ENCODE data around the gene TMEM213. TPM values are rescaled to one million over a fixed set of nuclear protein-coding genes. Genes with fewer than 3 reads are reported as not detected.

Gene TMEM213
- total RNA-seq, 2 donors from 2014 or later: not detected

GRCh38 chr7:138798836-138799235 lies 1.0 kb downstream of the TMEM213 start:
- no peaks in the 10 kb centered on the region for H3K9me3 ChIP-seq
- H3K4me3 ChIP-seq: no peak overlapping the region
- H3K27ac ChIP-seq: no peak overlapping the region
- H3K4me1 ChIP-seq (ENCODE audit: control insufficient read depth in 1 of 2, low read depth in 2 of 2): no peaks in the 10 kb centered on the region
- H3K36me3 ChIP-seq: no peaks in the 10 kb centered on the region
- no peak for DNase-seq (ENCODE audit: low spot score)
- H3K27me3 ChIP-seq (replicated peaks; ENCODE audit: insufficient read depth): no peaks in the 10 kb centered on the region
- no peak for TF ChIP-seq CTCF (IDR thresholded peaks at IDR 0.05)
- no peak for ATAC-seq (ENCODE audit: insufficient number of reproducible peaks, low FRiP score, low read depth)

GRCh38 chr7:138799336-138800000 lies 1.7 kb downstream of the TMEM213 start:
- no peak for ATAC-seq (ENCODE audit: insufficient number of reproducible peaks, low FRiP score, low read depth)
- H3K4me3 ChIP-seq: no peak overlapping the region

GRCh38 chr7:138801256-138801655 lies 3.5 kb downstream of the TMEM213 start:
- no peaks in the 10 kb centered on the region for H3K36me3 ChIP-seq
- no peak for TF ChIP-seq CTCF (IDR thresholded peaks at IDR 0.05)
- H3K27ac ChIP-seq: no peak overlapping the region
- no peaks in the 10 kb centered on the region for H3K27me3 ChIP-seq (replicated peaks; ENCODE audit: insufficient read depth)
- DNase-seq (ENCODE audit: low spot score) (no peak), ATAC-seq (ENCODE audit: insufficient number of reproducible peaks, low FRiP score, low read depth) (no peak)
- no peak overlapping the region for H3K4me3 ChIP-seq
- no peaks in the 10 kb centered on the region for H3K9me3 ChIP-seq
- no peaks in the 10 kb centered on the region for H3K4me1 ChIP-seq (ENCODE audit: control insufficient read depth in 1 of 2, low read depth in 2 of 2)

More at GRCh38 chr7:138799336-138800000, 1.7 kb downstream of the TMEM213 start:
- H3K4me1 ChIP-seq (ENCODE audit: control insufficient read depth in 1 of 2, low read depth in 2 of 2): no peaks in the 10 kb centered on the region
- DNase-seq (ENCODE audit: low spot score): no peak
- no peaks in the 10 kb centered on the region for H3K27me3 ChIP-seq (replicated peaks; ENCODE audit: insufficient read depth)
- no peak overlapping the region for H3K27ac ChIP-seq
- no peaks in the 10 kb centered on the region for H3K36me3 ChIP-seq
- TF ChIP-seq CTCF (IDR thresholded peaks at IDR 0.05): no peak
- H3K9me3 ChIP-seq: no peaks in the 10 kb centered on the region

GRCh38 chr7:138802706-138803105 lies 4.9 kb downstream of the TMEM213 start:
- no peaks in the 10 kb centered on the region for H3K9me3 ChIP-seq
- H3K4me1 ChIP-seq (ENCODE audit: control insufficient read depth in 1 of 2, low read depth in 2 of 2): no peaks in the 10 kb centered on the region
- no peak for TF ChIP-seq CTCF (IDR thresholded peaks at IDR 0.05)

GRCh38 chr7:138804618-138805017 lies 6.8 kb downstream of the TMEM213 start:
- DNase-seq (ENCODE audit: low spot score) (no peak), ATAC-seq (ENCODE audit: insufficient number of reproducible peaks, low FRiP score, low read depth) (no peak)
- Histone ChIP-seq H3K9me3 (no peaks in the 10 kb centered on the region), H3K27ac (no peak overlapping the region), H3K4me1 (ENCODE audit: control insufficient read depth in 1 of 2, low read depth in 2 of 2) (no peaks in the 10 kb centered on the region), H3K36me3 (no peaks in the 10 kb centered on the region), H3K4me3 (no peak overlapping the region), H3K27me3 (replicated peaks; ENCODE audit: insufficient read depth) (no peaks in the 10 kb centered on the region)
- TF ChIP-seq CTCF (IDR thresholded peaks at IDR 0.05): no peak

More at GRCh38 chr7:138802706-138803105, 4.9 kb downstream of the TMEM213 start:
- ATAC-seq (ENCODE audit: insufficient number of reproducible peaks, low FRiP score, low read depth) (no peak), DNase-seq (ENCODE audit: low spot score) (no peak)
- Histone ChIP-seq H3K36me3 (no peaks in the 10 kb centered on the region), H3K27ac (no peak overlapping the region), H3K27me3 (replicated peaks; ENCODE audit: insufficient read depth) (no peaks in the 10 kb centered on the region), H3K4me3 (no peak overlapping the region)

Measured in thoracic aorta (tissue), 2 donors.